OCI-LY3 (cell line): ENCODE measurements around the gene TNFRSF14.

Source experiments
- H2AFZ ChIP-seq: fragments of 200-600, 300-600 bp; shearing (Covaris generic); 2 replicates; pipeline ENCODE4 v1.6.0; 2014; ENCODE audit warnings: antibody characterized with exemption, low read depth, low read length
- H3K27ac ChIP-seq: fragments of 200-600, 300-600 bp; sonication (generic); 2 replicates; pipeline ENCODE4 v1.5.1; 2014; ENCODE audit warnings: mild to moderate bottlenecking, low read length, moderate library complexity, mixed read lengths
- H3K27me3 ChIP-seq: fragments of 200-600, 300-600 bp; sonication (generic); 2 replicates; pipeline ENCODE4 v1.6.1; 2014; ENCODE audit warnings: low read depth, low read length, mixed read lengths
- H3K36me3 ChIP-seq: fragments of 200-600, 300-600 bp; sonication (generic); replicated peaks from 2 replicates; pipeline ENCODE3; 2014; ENCODE audit warnings: low read depth, low read length, mixed read lengths
- H3K4me1 ChIP-seq: fragments of 300-600, 200-600 bp; sonication (generic); 2 replicates; pipeline ENCODE4 v1.6.1; 2014; ENCODE audit warnings: low read length, mixed read lengths
- H3K4me2 ChIP-seq: fragments of 200-600, 300-600 bp; sonication (generic); 2 replicates; pipeline ENCODE4 v1.6.1; 2014; ENCODE audit warnings: low read length, mixed read lengths
- H3K4me3 ChIP-seq: fragments of 300-600, 200-600 bp; sonication (generic); 2 replicates; pipeline ENCODE4 v1.5.1; 2014; ENCODE audit warnings: antibody characterized with exemption, mild to moderate bottlenecking, low read length, moderate library complexity
- H3K79me2 ChIP-seq: fragments of 300-600, 200-600 bp; shearing (Covaris generic); 2 replicates; pipeline ENCODE4 v1.6.1; 2014; ENCODE audit warnings: mild to moderate bottlenecking, low read length, mixed read lengths
- H3K9ac ChIP-seq: fragments of 300-600, 200-600 bp; shearing (Covaris generic); 2 replicates; pipeline ENCODE4 v1.6.0; 2014; ENCODE audit warnings: mild to moderate bottlenecking, low read length, moderate library complexity
- H3K9me3 ChIP-seq: fragments of 200-600, 300-600 bp; shearing (Covaris generic); 2 replicates; pipeline ENCODE4 v1.6.1; 2014; ENCODE audit warnings: low read length, mixed read lengths; ENCODE audit not compliant: insufficient read depth
- H4K20me1 ChIP-seq: fragments of 200-600, 300-600 bp; sonication (generic); 2 replicates; pipeline ENCODE4 v1.6.1; 2016; ENCODE audit warnings: low read length, mixed read lengths; ENCODE audit not compliant: insufficient read depth
- CTCF ChIP-seq: fragments of 200-600, 300-600 bp; sonication (generic); IDR thresholded peaks from 2 replicates; pipeline ENCODE4 v1.5.1; 2014; ENCODE audit warnings: antibody characterized with exemption, low read length, low read depth
- EZH2phosphoT487 ChIP-seq: fragments of 200-600 bp; shearing (Covaris generic); IDR thresholded peaks from 2 replicates; pipeline ENCODE4 v1.6.1; 2018; ENCODE audit warnings: antibody characterized with exemption, mixed run types, low read depth

Gene TNFRSF14

GRCh38 chr1:2508751-2509150 lies 47.4 kb upstream of the TNFRSF14 start:
- Histone ChIP-seq H3K27ac (no peak overlapping the region), H3K4me2 (no peak overlapping the region), H3K4me3 (no peak overlapping the region), H3K36me3 (peaks cover 19% of the 10 kb centered on the region), H3K4me1 (no peaks in the 10 kb centered on the region), H3K27me3 (no peaks in the 10 kb centered on the region), H4K20me1 (no peaks in the 10 kb centered on the region), H2AFZ (no peak overlapping the region), H3K9me3 (no peaks in the 10 kb centered on the region), H3K79me2 (no peaks in the 10 kb centered on the region), H3K9ac (no peak overlapping the region)
- no peak for TF ChIP-seq CTCF
- TF ChIP-seq EZH2phosphoT487 = no peak

- Histone ChIP-seq H3K36me3 (peaks cover 21% of the 10 kb centered on the region), H2AFZ (no peak overlapping the region), H4K20me1 (no peaks in the 10 kb centered on the region), H3K4me3 (no peak overlapping the region), H3K4me2 (no peak overlapping the region), H3K79me2 (no peaks in the 10 kb centered on the region), H3K9me3 (no peaks in the 10 kb centered on the region), H3K27me3 (no peaks in the 10 kb centered on the region), H3K9ac (no peak overlapping the region), H3K4me1 (no peaks in the 10 kb centered on the region), H3K27ac (no peak overlapping the region)
- TF ChIP-seq CTCF = no peak
- no peak for TF ChIP-seq EZH2phosphoT487
Observed at GRCh38 chr1:2509589-2509988, 46.6 kb upstream of the TNFRSF14 start.

- no peaks in the 10 kb centered on the region for H3K4me1 ChIP-seq
- H3K9ac ChIP-seq = no peak overlapping the region
- H3K4me3 ChIP-seq = no peak overlapping the region
- H2AFZ ChIP-seq = no peak overlapping the region
- H3K9me3 ChIP-seq = no peaks in the 10 kb centered on the region
- no peak overlapping the region for H3K4me2 ChIP-seq
- H3K36me3 ChIP-seq = peaks cover 21% of the 10 kb centered on the region
- no peaks in the 10 kb centered on the region for H3K79me2 ChIP-seq
- H3K27ac ChIP-seq = no peak overlapping the region
- no peaks in the 10 kb centered on the region for H3K27me3 ChIP-seq
- no peaks in the 10 kb centered on the region for H4K20me1 ChIP-seq
- TF ChIP-seq EZH2phosphoT487 (no peak), CTCF (no peak)
Observed at GRCh38 chr1:2510366-2511155, 45.6 kb upstream of the TNFRSF14 start.

GRCh38 chr1:2512862-2513421 lies 43.2 kb upstream of the TNFRSF14 start:
- Histone ChIP-seq H4K20me1 (no peaks in the 10 kb centered on the region), H3K36me3 (peaks cover 25% of the 10 kb centered on the region), H3K27ac (no peak overlapping the region), H3K9ac (no peak overlapping the region), H3K79me2 (no peaks in the 10 kb centered on the region), H2AFZ (no peak overlapping the region), H3K9me3 (no peaks in the 10 kb centered on the region), H3K4me1 (no peaks in the 10 kb centered on the region), H3K4me3 (no peak overlapping the region), H3K4me2 (no peak overlapping the region), H3K27me3 (no peaks in the 10 kb centered on the region)
- TF ChIP-seq CTCF (no peak), EZH2phosphoT487 (no peak)
